Measurements from ENCODE around the gene EML5.

The EML5 gene

GRCh38 chr14:88597601-88598000 lies 195.2 kb downstream of the EML5 start:
- TF ChIP-seq NFIC (IDR thresholded peaks at IDR 0.05): no peak
- TF ChIP-seq TAF1 (IDR thresholded peaks at IDR 0.05; ENCODE audit: low read depth): no peak
- TF ChIP-seq TEAD4 (IDR thresholded peaks at IDR 0.05): no peak
- TF ChIP-seq ZBTB7A (IDR thresholded peaks at IDR 0.05; ENCODE audit: low read depth): no peak
- TF ChIP-seq RAD21 (IDR thresholded peaks at IDR 0.05; ENCODE audit: low read depth): no peak
- TF ChIP-seq EGR1 (IDR thresholded peaks at IDR 0.05): no peak

GRCh38 chr14:88597038-88597437 lies 195.7 kb downstream of the EML5 start:
- TF ChIP-seq CEBPB (IDR thresholded peaks at IDR 0.05) (no peak), YY1 (IDR thresholded peaks at IDR 0.05; ENCODE audit: low read depth) (no peak), TCF12 (IDR thresholded peaks at IDR 0.05; ENCODE audit: low read depth) (no peak), NFIC (IDR thresholded peaks at IDR 0.05) (no peak), MAX (IDR thresholded peaks at IDR 0.05) (no peak), TEAD4 (IDR thresholded peaks at IDR 0.05) (no peak), EGR1 (IDR thresholded peaks at IDR 0.05) (no peak), REST (IDR thresholded peaks at IDR 0.05; ENCODE audit: low read depth) (no peak), USF1 (IDR thresholded peaks at IDR 0.05) (no peak), CREB1 (IDR thresholded peaks at IDR 0.05; ENCODE audit: low read depth) (no peak), TAF1 (IDR thresholded peaks at IDR 0.05; ENCODE audit: low read depth) (no peak)

- TF ChIP-seq CEBPB (IDR thresholded peaks at IDR 0.05): no peak
These were observed 200.7 kb downstream of the EML5 start for GRCh38 chr14:88592031-88592430.

GRCh38 chr14:88590173-88590572 lies 202.6 kb downstream of the EML5 start:
- TF ChIP-seq TEAD4 (IDR thresholded peaks at IDR 0.05): no peak
- no peak for TF ChIP-seq ZBTB7A (IDR thresholded peaks at IDR 0.05; ENCODE audit: low read depth)
- TF ChIP-seq MAX (IDR thresholded peaks at IDR 0.05): no peak

- TF ChIP-seq TEAD4 (IDR thresholded peaks at IDR 0.05): no peak
- no peak for TF ChIP-seq CEBPB (IDR thresholded peaks at IDR 0.05)
- no peak for TF ChIP-seq USF1 (IDR thresholded peaks at IDR 0.05)
- TF ChIP-seq NFIC (IDR thresholded peaks at IDR 0.05): no peak
- no peak for TF ChIP-seq MAX (IDR thresholded peaks at IDR 0.05)
- TF ChIP-seq YY1 (IDR thresholded peaks at IDR 0.05; ENCODE audit: low read depth): no peak
- no peak for TF ChIP-seq TAF1 (IDR thresholded peaks at IDR 0.05; ENCODE audit: low read depth)
- TF ChIP-seq ZBTB7A (IDR thresholded peaks at IDR 0.05; ENCODE audit: low read depth): no peak
- TF ChIP-seq CREB1 (IDR thresholded peaks at IDR 0.05; ENCODE audit: low read depth): no peak
- no peak for TF ChIP-seq FOXM1 (IDR thresholded peaks at IDR 0.05; ENCODE audit: borderline replicate concordance, low read depth)
- no peak for TF ChIP-seq RAD21 (IDR thresholded peaks at IDR 0.05; ENCODE audit: low read depth)
- no peak for TF ChIP-seq EP300 (IDR thresholded peaks at IDR 0.05; ENCODE audit: borderline replicate concordance)
- TF ChIP-seq EGR1 (IDR thresholded peaks at IDR 0.05): no peak
These were observed 204.7 kb downstream of the EML5 start for GRCh38 chr14:88588081-88588480.

- no peak for TF ChIP-seq TCF12 (IDR thresholded peaks at IDR 0.05; ENCODE audit: low read depth)
- TF ChIP-seq EP300 (IDR thresholded peaks at IDR 0.05; ENCODE audit: borderline replicate concordance): no peak
- no peak for TF ChIP-seq TAF1 (IDR thresholded peaks at IDR 0.05; ENCODE audit: low read depth)
- no peak for TF ChIP-seq USF1 (IDR thresholded peaks at IDR 0.05)
- TF ChIP-seq REST (IDR thresholded peaks at IDR 0.05; ENCODE audit: low read depth): no peak
- TF ChIP-seq CREB1 (IDR thresholded peaks at IDR 0.05; ENCODE audit: low read depth): no peak
- TF ChIP-seq NFIC (IDR thresholded peaks at IDR 0.05): no peak
- no peak for TF ChIP-seq EGR1 (IDR thresholded peaks at IDR 0.05)
- no peak for TF ChIP-seq MAX (IDR thresholded peaks at IDR 0.05)
These were observed 208.3 kb downstream of the EML5 start for GRCh38 chr14:88584451-88584850.

All from Ishikawa (cell line).